Sigmoid colon (tissue), 3 donors: ENCODE data around the gene GDE1.

ENCODE experiments used
- CTCF ChIP-seq, 4 experiments: fragments of 450-650 bp in 3 of 4; fragments of 200-600 bp in 1 of 4; IDR thresholded peaks; one replicate each; pipeline ENCODE4 v1.5.1; 2016 to 2019; ENCODE audit warnings: antibody characterized with exemption in 4 of 4, mild to moderate bottlenecking in 3 of 4, moderate library complexity in 2 of 4
- POLR2A ChIP-seq, 2 donors: fragments of 450-650 bp; IDR thresholded peaks; one replicate each; pipeline ENCODE4 v1.6.1; 2016; ENCODE audit warnings: antibody characterized with exemption in 2 of 2, mild to moderate bottlenecking in 2 of 2, moderate library complexity in 2 of 2

- no peak for TF ChIP-seq CTCF (IDR thresholded peaks at IDR 0.05)
- no peak for TF ChIP-seq POLR2A (IDR thresholded peaks at IDR 0.05)
These were observed 20.4 kb upstream of the GDE1 start for GRCh38 chr16:19542138-19542821.
